A549 (cell line): ENCODE data around the gene MGMT.

Experiments used
- BHLHE40 ChIP-seq: IDR thresholded peaks from 2 replicates; pipeline ENCODE4 v1.6.1; 2012; ENCODE audit warnings: low read depth, low read length, inconsistent platforms
- CHD2 ChIP-seq: fragments of 150-350 bp; IDR thresholded peaks from 2 replicates; pipeline ENCODE4 v1.6.1; 2014; ENCODE audit warnings: low read length; ENCODE audit not compliant: partially characterized antibody
- EP300 ChIP-seq, 2 experiments: fragments of >200 bp; sonication (Bioruptor Twin); formaldehyde crosslinking; IDR thresholded peaks; 2 replicates in 1 of 2; 3 replicates in 1 of 2; pipeline ENCODE4 v1.6.1; 2016 to 2017
- JUNB ChIP-seq: fragments of >200 bp; sonication (Bioruptor Twin); formaldehyde crosslinking; IDR thresholded peaks from 2 replicates; pipeline ENCODE4 v1.6.1; 2016
- POLR2A ChIP-seq: IDR thresholded peaks from 2 replicates; pipeline ENCODE4 v1.6.1; 2012; ENCODE audit warnings: mild to moderate bottlenecking, low read length
- RAD21 ChIP-seq, 2 experiments: fragments of >200 bp in 1 of 2; sonication (Bioruptor Twin) in 1 of 2; formaldehyde crosslinking in 1 of 2; IDR thresholded peaks in 1 of 2; conservative IDR thresholded peaks in 1 of 2; 2 replicates in 1 of 2; 3 replicates in 1 of 2; pipeline ENCODE4 v1.6.1; 2012 to 2018; ENCODE audit warnings: inconsistent platforms in 1 of 2
- TP53 ChIP-seq: fragments of 250-450 bp; sonication (Bioruptor Pico); IDR thresholded peaks from 2 replicates; pipeline ENCODE4 v1.5.0; 2021; ENCODE audit warnings: mild to moderate bottlenecking, moderate library complexity
- TF ChIP-seq, protein P1 (sequence below): fragments of >200 bp; sonication (Bioruptor Twin); formaldehyde crosslinking; IDR thresholded peaks from 3 replicates; pipeline ENCODE4 v1.5.1; 2016
- TF ChIP-seq, protein P2 (sequence below): fragments of 200-600 bp; sonication (generic); IDR thresholded peaks from 2 replicates; pipeline ENCODE4 v1.6.1; 2016; ENCODE audit warnings: antibody characterized with exemption, mild to moderate bottlenecking, moderate library complexity
- TF ChIP-seq, protein P3 (sequence below): fragments of 450-650 bp; IDR thresholded peaks from 2 replicates; pipeline ENCODE4 v1.6.1; 2014; ENCODE audit warnings: antibody characterized with exemption

DNA sequence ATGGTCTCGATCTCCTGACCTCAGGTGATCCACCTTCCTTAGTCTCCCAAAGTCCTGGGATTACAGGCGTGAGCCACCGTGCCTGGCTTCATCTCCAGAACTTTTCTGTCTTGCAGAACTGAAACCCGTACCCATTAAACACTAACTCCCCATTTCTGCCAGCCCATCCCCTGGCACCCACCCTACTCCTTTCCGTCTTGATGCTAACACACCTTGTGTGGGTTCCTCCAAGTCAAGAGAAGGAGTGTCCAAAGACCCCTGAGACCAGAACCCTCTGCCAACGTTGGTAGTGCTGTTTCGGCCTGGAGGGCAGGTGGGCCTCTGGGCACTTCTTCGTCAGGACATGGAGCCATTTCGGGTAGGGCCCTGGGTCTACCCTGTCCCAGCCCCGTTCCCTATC is 83.6 kb downstream of the MGMT start:
- TF ChIP-seq, protein P1, sequence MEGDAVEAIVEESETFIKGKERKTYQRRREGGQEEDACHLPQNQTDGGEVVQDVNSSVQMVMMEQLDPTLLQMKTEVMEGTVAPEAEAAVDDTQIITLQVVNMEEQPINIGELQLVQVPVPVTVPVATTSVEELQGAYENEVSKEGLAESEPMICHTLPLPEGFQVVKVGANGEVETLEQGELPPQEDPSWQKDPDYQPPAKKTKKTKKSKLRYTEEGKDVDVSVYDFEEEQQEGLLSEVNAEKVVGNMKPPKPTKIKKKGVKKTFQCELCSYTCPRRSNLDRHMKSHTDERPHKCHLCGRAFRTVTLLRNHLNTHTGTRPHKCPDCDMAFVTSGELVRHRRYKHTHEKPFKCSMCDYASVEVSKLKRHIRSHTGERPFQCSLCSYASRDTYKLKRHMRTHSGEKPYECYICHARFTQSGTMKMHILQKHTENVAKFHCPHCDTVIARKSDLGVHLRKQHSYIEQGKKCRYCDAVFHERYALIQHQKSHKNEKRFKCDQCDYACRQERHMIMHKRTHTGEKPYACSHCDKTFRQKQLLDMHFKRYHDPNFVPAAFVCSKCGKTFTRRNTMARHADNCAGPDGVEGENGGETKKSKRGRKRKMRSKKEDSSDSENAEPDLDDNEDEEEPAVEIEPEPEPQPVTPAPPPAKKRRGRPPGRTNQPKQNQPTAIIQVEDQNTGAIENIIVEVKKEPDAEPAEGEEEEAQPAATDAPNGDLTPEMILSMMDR = no peak
- TF ChIP-seq CHD2 = no peak
- no peak for TF ChIP-seq JUNB
- no peak for TF ChIP-seq POLR2A
- TF ChIP-seq, protein P2, sequence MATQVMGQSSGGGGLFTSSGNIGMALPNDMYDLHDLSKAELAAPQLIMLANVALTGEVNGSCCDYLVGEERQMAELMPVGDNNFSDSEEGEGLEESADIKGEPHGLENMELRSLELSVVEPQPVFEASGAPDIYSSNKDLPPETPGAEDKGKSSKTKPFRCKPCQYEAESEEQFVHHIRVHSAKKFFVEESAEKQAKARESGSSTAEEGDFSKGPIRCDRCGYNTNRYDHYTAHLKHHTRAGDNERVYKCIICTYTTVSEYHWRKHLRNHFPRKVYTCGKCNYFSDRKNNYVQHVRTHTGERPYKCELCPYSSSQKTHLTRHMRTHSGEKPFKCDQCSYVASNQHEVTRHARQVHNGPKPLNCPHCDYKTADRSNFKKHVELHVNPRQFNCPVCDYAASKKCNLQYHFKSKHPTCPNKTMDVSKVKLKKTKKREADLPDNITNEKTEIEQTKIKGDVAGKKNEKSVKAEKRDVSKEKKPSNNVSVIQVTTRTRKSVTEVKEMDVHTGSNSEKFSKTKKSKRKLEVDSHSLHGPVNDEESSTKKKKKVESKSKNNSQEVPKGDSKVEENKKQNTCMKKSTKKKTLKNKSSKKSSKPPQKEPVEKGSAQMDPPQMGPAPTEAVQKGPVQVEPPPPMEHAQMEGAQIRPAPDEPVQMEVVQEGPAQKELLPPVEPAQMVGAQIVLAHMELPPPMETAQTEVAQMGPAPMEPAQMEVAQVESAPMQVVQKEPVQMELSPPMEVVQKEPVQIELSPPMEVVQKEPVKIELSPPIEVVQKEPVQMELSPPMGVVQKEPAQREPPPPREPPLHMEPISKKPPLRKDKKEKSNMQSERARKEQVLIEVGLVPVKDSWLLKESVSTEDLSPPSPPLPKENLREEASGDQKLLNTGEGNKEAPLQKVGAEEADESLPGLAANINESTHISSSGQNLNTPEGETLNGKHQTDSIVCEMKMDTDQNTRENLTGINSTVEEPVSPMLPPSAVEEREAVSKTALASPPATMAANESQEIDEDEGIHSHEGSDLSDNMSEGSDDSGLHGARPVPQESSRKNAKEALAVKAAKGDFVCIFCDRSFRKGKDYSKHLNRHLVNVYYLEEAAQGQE = no peak
- no peak for TF ChIP-seq EP300 (IDR thresholded peaks at IDR 0.05)
- TF ChIP-seq, protein P3, sequence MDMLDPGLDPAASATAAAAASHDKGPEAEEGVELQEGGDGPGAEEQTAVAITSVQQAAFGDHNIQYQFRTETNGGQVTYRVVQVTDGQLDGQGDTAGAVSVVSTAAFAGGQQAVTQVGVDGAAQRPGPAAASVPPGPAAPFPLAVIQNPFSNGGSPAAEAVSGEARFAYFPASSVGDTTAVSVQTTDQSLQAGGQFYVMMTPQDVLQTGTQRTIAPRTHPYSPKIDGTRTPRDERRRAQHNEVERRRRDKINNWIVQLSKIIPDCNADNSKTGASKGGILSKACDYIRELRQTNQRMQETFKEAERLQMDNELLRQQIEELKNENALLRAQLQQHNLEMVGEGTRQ = no peak
- TF ChIP-seq TP53 (CRISPR knock-in tag) = no peak
- no peak for TF ChIP-seq RAD21 (conservative IDR thresholded peaks at IDR 0.05 in 1 of 2, IDR thresholded peaks at IDR 0.05 in 1 of 2)
- no peak for TF ChIP-seq BHLHE40
